ENCODE results near the gene TRIM9. TPM values are rescaled to one million over a fixed set of nuclear protein-coding genes. Genes with fewer than 3 reads are reported as not detected.

TRIM9 gene
- total RNA-seq: 1 to 10 TPM in 5 of 7 donors, under 1 TPM in 2; 0.36 to 8.7 (median 1.7) TPM
- polyA plus RNA-seq: 1 to 10 TPM in 1 of 2 donors, under 1 TPM in 1; 0.40 to 2.1 TPM
- long read RNA-seq, donor 1, full-length matches to known transcripts: 2 of 8 reads
- long read RNA-seq, donor 1, partial matches to known transcripts: 3 of 8 reads
- long read RNA-seq, donor 1, other reads (novel, unspliced or antisense): 3 of 8 reads
- long read RNA-seq, donor 2: 0 reads
- long read RNA-seq, donor 3, full-length matches to known transcripts: 3 of 9 reads
- long read RNA-seq, donor 3, partial matches to known transcripts: 4 of 9 reads
- long read RNA-seq, donor 3, other reads (novel, unspliced or antisense): 2 of 9 reads

GRCh38 chr14:51094901-51095853, at the start of gene TRIM9:
Gene TRIM9, minus strand, starts transcription at chr14:51095105. Its CDS starts 166 bp downstream, at chr14:51094939.
- Histone ChIP-seq H3K9me3 (no peaks in the 10 kb centered on the region), H3K36me3 (no peaks in the 10 kb centered on the region), H3K4me3 (peak within 1 kb of the TSS; percentile 71), H3K27me3 (no peaks in the 10 kb centered on the region), H3K4me1 (ENCODE audit: insufficient read depth) (peaks cover 7% of the 10 kb centered on the region), H3K27ac (peak within 1 kb of the TSS in 1 of 2 donors; percentile 55)
- WGBS, 3 donors: 1% methylated on average over 67 to 83 of the region's 83 CpGs
- DNase-seq: peak; percentile 95 to 99 (median 96)
- TF ChIP-seq CTCF (IDR thresholded peaks at IDR 0.05) (peak in 1 of 3 donors; percentile 10), POLR2A (IDR thresholded peaks at IDR 0.05) (peak; percentile 26), EP300 (IDR thresholded peaks at IDR 0.05) (no peak)
- intact Hi-C loops (cut with DNase I): loop anchor here in 1 of 4 donors (5.0 kb wide), 1 partner anchor 112 kb away; no protein-coding TSS in a partner anchor

GRCh38 chr14:51140856-51141255, 46.0 kb upstream of the TRIM9 start:
- Histone ChIP-seq H3K4me3 (no peak overlapping the region), H3K9me3 (no peaks in the 10 kb centered on the region), H3K4me1 (ENCODE audit: insufficient read depth) (no peaks in the 10 kb centered on the region), H3K27ac (no peak overlapping the region), H3K27me3 (no peaks in the 10 kb centered on the region), H3K36me3 (no peaks in the 10 kb centered on the region)
- TF ChIP-seq EP300 (IDR thresholded peaks at IDR 0.05) (no peak), POLR2A (IDR thresholded peaks at IDR 0.05) (no peak), CTCF (IDR thresholded peaks at IDR 0.05) (no peak)
- intact Hi-C loops (cut with DNase I): no loop called here
- no peak for DNase-seq
- 90 to 93% (median 91%) methylated on average over 4 of the region's 4 CpGs for WGBS, 3 donors

GRCh38 chr14:51140338-51140737, 45.4 kb upstream of the TRIM9 start:
- H3K4me1 ChIP-seq (ENCODE audit: insufficient read depth): no peaks in the 10 kb centered on the region
- H3K36me3 ChIP-seq: no peaks in the 10 kb centered on the region
- H3K27ac ChIP-seq: no peak overlapping the region
- 75 to 82% (median 77%) methylated on average over 5 of the region's 5 CpGs for WGBS, 3 donors
- TF ChIP-seq EP300 (IDR thresholded peaks at IDR 0.05) (no peak), CTCF (IDR thresholded peaks at IDR 0.05) (no peak), POLR2A (IDR thresholded peaks at IDR 0.05) (no peak)
- no peaks in the 10 kb centered on the region for H3K27me3 ChIP-seq
- no peak for DNase-seq
- no peaks in the 10 kb centered on the region for H3K9me3 ChIP-seq
- intact Hi-C loops (cut with DNase I): no loop called here
- H3K4me3 ChIP-seq: no peak overlapping the region

GRCh38 chr14:51139121-51139681, 44.3 kb upstream of the TRIM9 start:
- TF ChIP-seq EP300 (IDR thresholded peaks at IDR 0.05) (no peak), POLR2A (IDR thresholded peaks at IDR 0.05) (no peak), CTCF (IDR thresholded peaks at IDR 0.05) (no peak)
- WGBS, 3 donors: 84 to 90% (median 86%) methylated on average over 6 of the region's 6 CpGs
- intact Hi-C loops (cut with DNase I): no loop called here
- no peak for DNase-seq
- no peak overlapping the region for H3K4me3 ChIP-seq
- no peaks in the 10 kb centered on the region for H3K27me3 ChIP-seq
- no peak overlapping the region for H3K27ac ChIP-seq
- no peaks in the 10 kb centered on the region for H3K4me1 ChIP-seq (ENCODE audit: insufficient read depth)
- no peaks in the 10 kb centered on the region for H3K9me3 ChIP-seq
- H3K36me3 ChIP-seq: no peaks in the 10 kb centered on the region

Data from ovary (tissue), 10 donors.